Activated CD8-positive, alpha-beta memory T cell treated with anti-CD3 and anti-CD28 coated beads, Interleukin-2, amount 50 U/mL, for 24 hours (primary cell): ENCODE results near the gene PRKACB.
"Not testable (repeated sequence)": the region's sequence is repeated elsewhere in the genome, so short reads cannot be mapped to it uniquely, and the experiment has no call there.

Experiments
- DNase-seq: peaks from one replicate; pipeline ENCODE4 v3.0.0-alpha.2; 2020; ENCODE audit errors: extremely low read depth

The PRKACB gene

DNA sequence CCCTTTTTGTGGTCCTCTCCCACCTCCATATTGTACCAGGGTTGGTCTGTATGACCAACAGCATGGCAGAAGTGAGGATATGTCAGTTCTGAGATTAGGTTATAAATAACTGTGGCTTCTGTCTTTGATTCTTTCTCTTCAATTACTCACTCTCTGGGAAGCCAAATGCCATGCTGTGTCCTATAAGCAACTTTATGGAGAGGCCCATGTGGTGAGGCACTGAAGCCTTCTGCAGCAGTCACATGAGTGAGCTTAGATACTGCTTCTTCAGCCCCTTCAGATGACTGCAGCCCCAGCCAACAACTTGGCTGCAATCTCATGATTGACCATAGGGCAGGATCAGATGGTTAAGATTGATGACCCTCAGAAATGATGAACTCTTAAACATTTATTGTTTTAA lies 123.4 kb downstream of the PRKACB start:
- DNase-seq: no peak

DNA sequence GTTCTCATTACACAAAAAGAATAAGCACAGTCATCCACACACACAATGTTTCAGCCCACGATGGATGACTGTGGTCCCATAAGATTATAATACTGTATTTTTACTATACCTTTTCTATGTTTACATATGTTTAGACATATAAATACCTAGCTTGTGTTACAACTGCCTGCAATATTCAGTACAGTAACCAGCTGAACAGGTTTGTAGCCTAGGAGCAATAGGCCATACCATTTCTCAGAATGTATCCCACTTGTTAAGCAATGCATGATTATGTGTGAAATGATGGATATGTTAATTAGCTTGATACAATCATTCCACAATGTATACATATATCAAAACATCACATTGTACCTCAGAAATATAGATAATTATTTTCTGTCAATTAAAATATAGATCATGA lies 124.3 kb downstream of the PRKACB start:
- DNase-seq: no peak

DNA sequence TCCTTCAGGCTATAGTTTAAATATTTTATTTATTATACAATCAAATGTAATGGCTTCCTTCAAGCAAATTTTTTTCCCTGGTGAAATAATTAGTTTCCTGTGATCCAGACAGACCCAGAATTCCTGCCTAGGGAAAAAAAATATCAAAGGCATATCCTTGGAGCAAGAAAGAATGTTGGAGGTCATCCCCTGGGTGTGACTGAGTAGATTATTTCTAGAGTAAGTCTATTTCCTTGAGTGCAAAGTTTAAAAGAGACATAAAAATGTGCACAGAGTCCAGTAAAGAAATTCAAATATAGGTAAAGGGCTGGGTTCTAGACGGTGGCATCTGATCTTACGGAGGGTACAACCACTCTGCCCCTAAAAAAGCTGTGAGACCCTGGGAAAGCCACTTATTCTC lies 125.2 kb downstream of the PRKACB start:
- no peak for DNase-seq

DNA sequence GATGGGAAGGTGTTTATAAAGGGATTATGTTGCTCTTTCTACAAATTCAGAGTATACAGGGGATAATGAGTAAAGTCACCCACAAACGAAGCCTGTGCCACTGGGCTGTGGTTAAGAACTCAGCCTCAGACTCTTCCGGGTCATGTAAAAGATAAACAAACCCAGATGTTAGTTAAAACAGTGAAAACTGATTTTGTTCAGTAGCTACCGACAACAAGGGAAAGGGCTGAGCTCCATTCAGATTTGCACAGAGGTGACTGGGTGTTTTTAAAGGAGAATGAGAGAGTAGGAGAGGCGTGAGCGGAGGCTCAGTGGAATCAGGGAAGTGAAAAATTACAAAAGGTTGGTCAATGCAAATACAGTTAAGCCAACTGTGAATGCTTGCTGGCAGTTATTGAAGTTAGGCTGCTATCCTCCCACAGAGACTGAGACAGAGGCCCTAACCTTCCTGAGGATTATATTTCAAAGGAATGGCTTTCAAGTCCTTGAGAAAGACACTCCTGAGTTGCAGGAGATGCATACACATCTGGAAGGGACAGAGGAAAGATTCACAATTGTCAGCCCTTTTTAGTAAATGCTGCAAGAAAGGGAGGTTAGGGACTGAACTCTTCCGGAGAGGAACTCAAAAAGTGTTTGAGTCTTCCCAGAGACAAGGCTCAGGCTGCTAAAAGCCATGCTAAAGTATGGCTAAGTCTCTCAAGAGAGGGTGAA lies 127.5 kb downstream of the PRKACB start:
- DNase-seq: no peak

DNA sequence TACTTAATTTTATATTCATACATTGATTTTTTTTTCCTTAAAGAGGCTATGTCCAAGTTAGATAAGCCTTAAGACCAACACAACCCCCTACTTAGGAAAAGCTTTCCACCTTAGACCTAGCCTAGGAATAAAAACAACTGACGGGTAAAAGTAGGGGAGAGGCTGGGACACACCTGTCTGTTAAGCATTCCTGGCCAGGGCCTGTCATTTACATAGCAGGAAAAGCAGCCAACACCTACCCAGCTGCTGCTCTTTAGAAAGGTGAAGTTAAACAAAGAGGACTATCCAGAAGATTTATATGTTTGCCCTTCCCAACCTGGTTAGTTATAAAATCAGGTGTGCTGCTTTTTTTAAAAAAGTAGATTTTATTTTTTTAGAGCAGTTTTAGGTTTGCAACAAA lies 128.3 kb downstream of the PRKACB start:
- no peak for DNase-seq

DNA sequence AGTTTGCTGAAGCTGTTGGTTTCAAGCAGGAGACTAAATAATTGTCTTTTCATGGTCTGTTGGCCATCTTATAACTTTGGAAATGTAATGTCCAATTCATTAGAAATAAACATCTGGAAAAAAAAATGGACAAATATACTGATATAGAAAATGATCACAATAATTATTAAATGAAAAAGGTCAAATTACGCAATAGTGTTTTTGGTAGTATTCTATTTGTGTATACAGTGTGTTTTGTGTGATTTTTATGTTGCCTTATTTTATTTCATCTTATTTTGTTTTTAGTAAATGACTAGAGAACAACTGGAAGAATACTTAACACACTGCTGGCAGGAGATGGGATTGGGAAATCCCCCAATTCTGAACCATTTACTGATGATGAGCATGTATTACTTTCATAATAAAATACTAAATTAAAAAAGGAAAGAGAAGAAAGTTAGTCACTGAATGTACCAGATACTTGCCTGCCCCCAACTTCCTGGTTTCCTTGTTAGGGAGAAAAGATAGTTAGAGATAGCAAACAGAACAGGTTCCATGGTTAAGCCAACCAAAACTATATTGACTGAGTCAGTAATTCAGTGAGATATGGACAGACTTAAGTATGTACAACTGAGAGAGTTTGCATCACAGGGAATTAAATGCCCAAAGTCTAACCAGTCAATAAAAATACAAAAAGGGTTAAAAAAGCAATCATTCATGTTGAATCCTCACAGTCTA lies 133.4 kb downstream of the PRKACB start:
- no peak for DNase-seq

DNA sequence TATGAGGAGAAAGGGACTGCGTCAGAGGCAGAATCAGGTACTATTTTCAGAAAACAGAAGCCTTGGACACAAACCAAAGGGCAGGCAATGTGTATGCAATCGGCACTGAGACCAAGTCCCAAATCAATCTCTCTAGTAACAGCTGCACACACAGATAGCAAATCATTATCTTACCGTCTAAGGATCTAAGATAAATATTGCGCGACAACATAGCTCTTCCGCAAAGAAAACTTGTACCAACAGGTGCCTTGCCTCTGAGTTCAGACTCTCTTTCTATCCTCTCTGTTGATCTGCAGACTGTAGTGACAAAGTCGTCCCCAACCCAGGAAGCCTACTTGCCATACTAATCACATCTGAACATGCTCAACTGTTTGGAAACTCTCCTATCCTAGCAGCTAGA lies 134.8 kb downstream of the PRKACB start:
- no peak for DNase-seq

DNA sequence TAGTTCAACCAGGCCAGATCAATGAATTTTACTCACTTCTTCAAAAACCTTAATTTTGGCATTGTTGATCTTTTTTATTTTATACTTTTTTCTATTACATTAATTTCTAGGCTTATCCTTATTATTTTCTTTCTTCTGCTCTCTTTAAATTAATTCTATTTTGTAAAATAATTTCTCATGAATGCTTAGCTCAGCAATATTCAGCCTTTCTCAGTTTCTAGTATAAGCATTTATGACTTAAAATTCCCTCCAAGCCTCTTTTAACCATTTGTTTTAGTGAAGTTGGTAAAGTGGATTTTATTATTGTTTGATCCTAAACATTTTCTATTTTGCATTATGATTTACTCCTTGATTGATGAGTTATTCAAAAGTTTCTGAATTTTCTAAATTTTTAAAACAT lies 136.8 kb downstream of the PRKACB start:
- DNase-seq: no peak

DNA sequence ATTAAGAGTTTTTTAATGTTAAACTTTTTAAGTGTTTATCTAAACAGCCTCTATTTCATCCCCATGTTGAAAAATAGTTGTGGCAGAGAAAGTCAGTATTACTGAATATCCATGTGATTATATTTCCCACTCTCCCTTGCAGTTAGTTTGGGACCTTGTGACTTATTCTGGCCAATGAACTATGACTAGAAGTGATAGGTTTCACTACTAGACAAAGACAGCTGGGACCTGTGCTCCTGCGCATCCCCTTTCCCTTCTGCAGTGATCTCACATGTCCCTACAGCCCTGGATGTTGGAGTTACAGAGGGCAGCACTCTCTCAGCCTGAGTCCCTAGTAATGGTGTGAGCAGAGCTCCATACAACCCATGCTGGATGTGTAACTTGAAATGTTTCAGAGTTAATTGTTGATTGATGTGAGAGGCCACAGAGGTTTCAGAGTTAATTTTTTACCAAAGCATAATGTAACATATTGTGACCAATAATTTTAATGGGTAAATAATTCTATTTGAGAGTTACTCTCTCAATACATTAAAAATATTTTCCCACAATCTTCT lies 138.8 kb downstream of the PRKACB start:
- no peak for DNase-seq

DNA sequence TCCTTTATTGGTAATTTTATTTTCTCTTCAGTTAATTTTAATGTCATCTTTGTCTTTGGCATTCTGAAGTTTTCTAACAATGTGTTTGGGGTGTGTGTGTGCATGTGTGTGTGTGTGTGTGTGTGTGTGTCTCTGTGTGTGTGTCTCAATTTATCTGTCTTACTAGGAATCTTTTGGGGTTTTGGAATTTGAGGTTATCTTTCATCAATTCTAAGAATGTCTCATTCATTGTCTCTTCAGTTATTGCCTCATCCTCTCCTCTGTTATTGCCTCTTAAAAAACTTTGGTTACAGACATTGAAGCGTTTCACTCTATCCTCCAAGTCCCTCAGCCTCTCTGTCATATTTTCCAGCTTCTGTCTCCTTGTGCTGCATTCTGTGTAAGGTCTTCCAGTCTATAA lies 139.3 kb downstream of the PRKACB start:
- no peak for DNase-seq

DNA sequence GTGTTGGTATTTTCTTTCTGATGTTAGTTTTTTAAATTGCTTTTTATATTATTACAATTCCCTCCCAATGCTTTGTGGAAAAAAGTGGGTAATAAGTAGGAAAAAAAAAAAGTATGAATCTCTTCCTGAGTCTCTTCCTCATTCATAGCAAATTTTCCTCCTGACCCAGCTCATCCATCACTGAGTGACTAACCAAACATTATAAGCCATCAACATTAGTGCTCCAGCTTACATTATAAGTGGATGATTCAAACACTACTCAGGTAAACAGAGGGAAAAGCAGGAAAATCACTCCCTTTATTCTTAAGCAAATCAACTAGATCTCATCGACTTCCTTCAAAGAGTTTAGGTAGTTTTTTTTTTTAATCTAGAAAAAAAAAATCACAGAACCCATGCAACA lies 142.0 kb downstream of the PRKACB start:
- DNase-seq: no peak

DNA sequence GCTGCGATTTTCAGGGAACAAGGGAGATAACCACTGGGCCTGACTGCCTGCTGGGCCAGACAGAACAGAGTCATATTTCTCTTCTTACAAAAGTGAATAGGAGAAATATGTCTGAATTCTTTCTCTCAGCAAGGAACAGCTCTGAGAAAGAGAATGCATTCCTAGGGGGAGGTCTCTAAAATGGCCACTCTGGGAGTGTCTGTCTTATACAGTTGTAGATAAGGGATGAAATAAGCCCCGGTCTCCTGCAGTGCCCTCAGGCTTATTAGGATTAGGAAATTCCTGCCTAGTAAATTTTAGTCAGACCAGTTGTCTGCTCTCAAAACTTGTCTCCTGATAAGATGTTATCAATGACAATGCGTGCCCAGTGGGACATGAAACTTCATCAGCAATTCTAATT lies 143.3 kb downstream of the PRKACB start:
- not testable (repeated sequence) for DNase-seq
